Thyroid gland (tissue), 4 donors: ENCODE results near the gene OPN5. TPM values are rescaled to one million over a fixed set of nuclear protein-coding genes. Genes with fewer than 3 reads are reported as not detected.

ENCODE experiments used
- DNase-seq, 2 donors: peaks; one replicate each; pipeline ENCODE4 v3.0.0-alpha.2; 2019
- H3K27ac ChIP-seq, 3 donors: fragments of 200-600 bp; sonication (generic); 1 replicate in 2 of 3; 2 replicates in 1 of 3; pipeline ENCODE4 v1.5.1; 2016 to 2019; ENCODE audit warnings: mild to moderate bottlenecking in 1 of 3, moderate library complexity in 1 of 3
- H3K27me3 ChIP-seq: fragments of 200-600 bp; sonication (generic); one replicate; pipeline ENCODE4 v1.5.1; 2019
- H3K36me3 ChIP-seq, 2 donors: fragments of 200-600 bp; sonication (generic); one replicate each; pipeline ENCODE4 v1.5.1; 2016 to 2019
- H3K4me1 ChIP-seq, 2 donors: fragments of 200-600 bp; sonication (generic); one replicate each; pipeline ENCODE4 v1.5.1; 2017 to 2019
- H3K4me3 ChIP-seq, 3 donors: fragments of 200-600 bp; sonication (generic); replicated peaks in 1 of 3; 1 replicate in 2 of 3; 2 replicates in 1 of 3; pipeline ENCODE4 v1.5.1; 2016; ENCODE audit warnings: mild to moderate bottlenecking in 1 of 3
- H3K9me3 ChIP-seq: fragments of 200-600 bp; sonication (generic); one replicate; pipeline ENCODE4 v1.5.1; 2017
- POLR2A ChIP-seq, 2 donors: fragments of 450-650 bp; IDR thresholded peaks; one replicate each; pipeline ENCODE4 v1.6.1; 2017; ENCODE audit warnings: antibody characterized with exemption in 2 of 2, mild to moderate bottlenecking in 2 of 2, moderate library complexity in 1 of 2
- WGBS, 2 donors: methylation state at CpG; one replicate each; pipeline ENCODE4 v1.1.5; 2017; 5-methylcytosine and 5-hydroxymethylcytosine counted together
- intact Hi-C: fragments of 100-400 bp; cut with DNase I; formaldehyde crosslinking; loops from one replicate; pipeline ENCODE4 v1.15.1; 2023
- total RNA-seq, 4 donors: library from RNA; depleted of rRNA; stranded (reverse); fragments of >200 nt; gene quantifications; one replicate each; pipeline ENCODE4 v1.2.3, GENCODE V29; 2016
- TF ChIP-seq, protein P1 (sequence below), 6 experiments: fragments of 200-600 bp in 3 of 6; fragments of 450-650 bp in 3 of 6; sonication (generic) in 3 of 6; IDR thresholded peaks; one replicate each; pipeline ENCODE4 v1.5.1; 2016 to 2019; ENCODE audit warnings: antibody characterized with exemption in 6 of 6, mild to moderate bottlenecking in 2 of 6, inconsistent platforms in 1 of 6, moderate library complexity in 1 of 6

The OPN5 gene
- total RNA-seq, 4 donors from 2014 or later, result not detected

DNA sequence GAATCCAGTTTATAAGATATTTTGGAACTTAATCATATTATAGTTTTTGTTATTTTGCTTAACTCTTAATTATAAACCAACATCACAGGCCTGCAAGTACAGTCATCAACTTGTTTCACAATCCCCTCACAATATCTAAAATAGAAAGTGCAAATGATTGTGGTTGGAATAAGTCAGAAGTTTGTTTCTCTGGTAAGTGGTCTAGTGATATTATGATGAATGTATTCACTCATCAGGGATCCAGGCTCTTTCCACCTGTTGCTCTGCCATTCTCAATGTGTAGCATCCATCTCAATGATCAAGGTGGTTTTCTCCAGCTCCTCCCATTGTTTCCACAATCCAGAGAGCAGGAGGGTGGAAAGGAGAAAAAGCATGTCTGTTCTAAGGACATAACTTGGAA, 54.2 kb downstream of the OPN5 start:
- Histone ChIP-seq H3K27me3 (no peaks in the 10 kb centered on the region), H3K27ac (no peak overlapping the region), H3K9me3 (no peaks in the 10 kb centered on the region), H3K36me3 (no peaks in the 10 kb centered on the region), H3K4me3 (no peak overlapping the region), H3K4me1 (no peaks in the 10 kb centered on the region)
- intact Hi-C loops, result no loop called here
- no peak for TF ChIP-seq POLR2A (IDR thresholded peaks at IDR 0.05)
- TF ChIP-seq, protein P1, sequence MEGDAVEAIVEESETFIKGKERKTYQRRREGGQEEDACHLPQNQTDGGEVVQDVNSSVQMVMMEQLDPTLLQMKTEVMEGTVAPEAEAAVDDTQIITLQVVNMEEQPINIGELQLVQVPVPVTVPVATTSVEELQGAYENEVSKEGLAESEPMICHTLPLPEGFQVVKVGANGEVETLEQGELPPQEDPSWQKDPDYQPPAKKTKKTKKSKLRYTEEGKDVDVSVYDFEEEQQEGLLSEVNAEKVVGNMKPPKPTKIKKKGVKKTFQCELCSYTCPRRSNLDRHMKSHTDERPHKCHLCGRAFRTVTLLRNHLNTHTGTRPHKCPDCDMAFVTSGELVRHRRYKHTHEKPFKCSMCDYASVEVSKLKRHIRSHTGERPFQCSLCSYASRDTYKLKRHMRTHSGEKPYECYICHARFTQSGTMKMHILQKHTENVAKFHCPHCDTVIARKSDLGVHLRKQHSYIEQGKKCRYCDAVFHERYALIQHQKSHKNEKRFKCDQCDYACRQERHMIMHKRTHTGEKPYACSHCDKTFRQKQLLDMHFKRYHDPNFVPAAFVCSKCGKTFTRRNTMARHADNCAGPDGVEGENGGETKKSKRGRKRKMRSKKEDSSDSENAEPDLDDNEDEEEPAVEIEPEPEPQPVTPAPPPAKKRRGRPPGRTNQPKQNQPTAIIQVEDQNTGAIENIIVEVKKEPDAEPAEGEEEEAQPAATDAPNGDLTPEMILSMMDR (IDR thresholded peaks at IDR 0.05), result no peak
- DNase-seq, result no peak

DNA sequence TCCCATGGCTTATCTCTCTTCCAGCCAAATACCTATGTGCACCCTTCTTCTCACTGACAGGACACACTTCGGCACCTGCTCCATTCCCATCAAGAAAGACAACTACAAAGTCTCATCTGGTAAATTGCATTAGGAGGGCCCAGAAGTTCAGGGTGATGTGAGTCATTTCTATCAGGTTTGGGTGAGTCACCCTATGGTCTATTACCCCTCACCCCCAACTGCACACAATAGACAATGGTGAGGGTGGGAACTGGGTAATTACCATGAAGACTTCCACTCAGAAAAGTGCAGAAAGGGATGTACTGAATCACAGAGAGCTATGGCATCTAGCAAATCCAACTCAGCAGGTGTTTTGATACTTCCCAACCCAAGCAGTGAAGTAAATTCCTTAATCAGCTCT, 54.8 kb downstream of the OPN5 start:
- 84 to 97% methylated on average over 1 of the region's 1 CpG for WGBS, 2 donors
- no peak for TF ChIP-seq POLR2A (IDR thresholded peaks at IDR 0.05)
- TF ChIP-seq, protein P1 (IDR thresholded peaks at IDR 0.05), result no peak
- no peak for DNase-seq
- Histone ChIP-seq H3K27ac (no peak overlapping the region), H3K9me3 (no peaks in the 10 kb centered on the region), H3K4me3 (no peak overlapping the region), H3K4me1 (no peaks in the 10 kb centered on the region), H3K36me3 (no peaks in the 10 kb centered on the region), H3K27me3 (no peaks in the 10 kb centered on the region)
- intact Hi-C loops, result no loop called here

DNA sequence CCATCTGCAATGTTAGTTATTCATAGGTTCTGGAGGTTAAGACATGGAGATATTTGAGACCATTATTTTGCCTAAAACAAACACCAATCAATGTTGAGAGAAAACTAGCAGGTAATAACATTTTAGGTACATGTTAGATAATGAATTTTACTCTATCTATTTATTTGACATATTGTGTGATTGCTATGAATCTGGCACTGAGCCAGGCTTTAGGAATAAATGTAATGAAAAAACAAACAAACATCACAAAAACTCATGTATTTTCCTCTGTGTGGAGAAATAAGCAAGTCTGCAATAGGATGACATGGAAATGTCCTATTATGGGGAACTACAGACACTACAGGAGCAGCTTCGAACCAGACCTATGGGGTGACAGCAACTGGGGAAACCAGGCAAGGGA, 57.8 kb downstream of the OPN5 start:
- no peak overlapping the region for H3K27ac ChIP-seq
- TF ChIP-seq, protein P1 (IDR thresholded peaks at IDR 0.05), result no peak
- no peak for TF ChIP-seq POLR2A (IDR thresholded peaks at IDR 0.05)
- no peak overlapping the region for H3K4me3 ChIP-seq
- no peak for DNase-seq
- 94 to 95% methylated on average over 1 of the region's 1 CpG for WGBS, 2 donors
- H3K27me3 ChIP-seq, result no peaks in the 10 kb centered on the region
- no peaks in the 10 kb centered on the region for H3K9me3 ChIP-seq
- intact Hi-C loops, result no loop called here
- no peaks in the 10 kb centered on the region for H3K36me3 ChIP-seq
- no peaks in the 10 kb centered on the region for H3K4me1 ChIP-seq

DNA sequence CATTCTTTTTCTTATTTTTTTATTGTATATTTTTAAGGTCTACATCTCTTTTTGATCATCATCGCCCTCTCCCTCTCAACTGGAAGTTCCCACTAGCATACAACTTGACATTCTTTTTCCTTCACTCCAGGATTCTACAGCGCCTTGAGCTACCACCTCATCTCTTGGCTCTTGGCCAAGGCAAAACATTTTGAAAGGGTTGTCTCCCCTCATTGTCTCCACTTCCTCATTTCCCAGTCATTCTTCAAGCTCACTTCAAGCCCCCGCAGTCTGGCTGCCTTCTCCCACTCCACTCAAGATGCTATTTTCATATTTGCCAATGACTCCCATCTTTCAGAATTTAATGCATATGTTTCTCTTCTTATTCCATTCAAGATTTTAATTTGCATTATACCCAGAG, 63.0 kb downstream of the OPN5 start:
- Histone ChIP-seq H3K36me3 (no peaks in the 10 kb centered on the region), H3K4me3 (no peak overlapping the region), H3K4me1 (no peaks in the 10 kb centered on the region), H3K9me3 (no peaks in the 10 kb centered on the region), H3K27ac (no peak overlapping the region), H3K27me3 (no peaks in the 10 kb centered on the region)
- DNase-seq, result no peak
- 70 to 71% methylated on average over 3 of the region's 3 CpGs for WGBS, 2 donors
- TF ChIP-seq, protein P1 (IDR thresholded peaks at IDR 0.05), result no peak
- no peak for TF ChIP-seq POLR2A (IDR thresholded peaks at IDR 0.05)
- intact Hi-C loops, result no loop called here

DNA sequence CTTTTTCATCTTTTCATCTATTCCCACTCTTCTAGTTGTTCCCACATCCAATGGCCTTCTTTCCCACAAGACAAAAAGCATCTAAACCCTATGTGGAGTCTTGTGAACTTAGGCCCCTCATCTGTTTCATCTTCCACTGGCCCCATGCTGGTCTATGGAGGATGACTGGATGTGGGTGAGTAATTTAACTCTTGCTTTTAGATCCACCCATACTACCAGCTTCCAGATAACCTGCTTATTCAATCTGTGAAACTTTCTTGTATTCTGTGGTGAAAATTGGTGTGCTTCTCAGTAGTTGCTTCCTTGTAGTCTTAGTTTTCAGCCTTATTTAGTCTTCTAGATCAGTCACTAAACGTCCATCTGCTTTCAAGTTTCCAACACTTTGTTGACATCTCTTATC, 64.9 kb downstream of the OPN5 start:
- WGBS, 2 donors, result 80 to 91% methylated on average over 1 of the region's 1 CpG
- Histone ChIP-seq H3K9me3 (no peaks in the 10 kb centered on the region), H3K4me3 (no peak overlapping the region), H3K27ac (no peak overlapping the region), H3K27me3 (no peaks in the 10 kb centered on the region), H3K36me3 (no peaks in the 10 kb centered on the region), H3K4me1 (no peaks in the 10 kb centered on the region)
- intact Hi-C loops, result no loop called here
- TF ChIP-seq POLR2A (IDR thresholded peaks at IDR 0.05), result no peak
- TF ChIP-seq, protein P1 (IDR thresholded peaks at IDR 0.05), result no peak
- DNase-seq, result no peak
